Measurements from ENCODE around the gene ITPR2.

Gene ITPR2

GRCh38 chr12:26389343-26389742 is 443.7 kb downstream of the ITPR2 start:
- no peak overlapping the region for H3K27ac ChIP-seq
- DNase-seq (ENCODE audit: low read depth, low spot score) = no peak

- no peak overlapping the region for H3K27ac ChIP-seq
- DNase-seq (ENCODE audit: low read depth, low spot score) = no peak
These were observed 448.5 kb downstream of the ITPR2 start for GRCh38 chr12:26384536-26384935.

GRCh38 chr12:26383041-26383440 is 450.0 kb downstream of the ITPR2 start:
- DNase-seq (ENCODE audit: low read depth, low spot score) = no peak
- H3K27ac ChIP-seq = no peak overlapping the region

GRCh38 chr12:26380897-26381296 is 452.1 kb downstream of the ITPR2 start:
- H3K27ac ChIP-seq = no peak overlapping the region
- DNase-seq (ENCODE audit: low read depth, low spot score) = no peak

- H3K27ac ChIP-seq = no peak overlapping the region
- no peak for DNase-seq (ENCODE audit: low read depth, low spot score)
These were observed 453.1 kb downstream of the ITPR2 start for GRCh38 chr12:26379777-26380467.

GRCh38 chr12:26378711-26379110 is 454.3 kb downstream of the ITPR2 start:
- H3K27ac ChIP-seq = no peak overlapping the region
- DNase-seq (ENCODE audit: low read depth, low spot score) = no peak

GRCh38 chr12:26374934-26375680 is 457.9 kb downstream of the ITPR2 start:
- peak overlapping the region; percentile 76 for H3K27ac ChIP-seq
- DNase-seq (ENCODE audit: low read depth, low spot score) = no peak

- peak; percentile 73 for DNase-seq (ENCODE audit: low read depth, low spot score)
- peak overlapping the region; percentile 76 for H3K27ac ChIP-seq
These were observed 459.1 kb downstream of the ITPR2 start for GRCh38 chr12:26373606-26374495.

GRCh38 chr12:26372866-26373265 is 460.1 kb downstream of the ITPR2 start:
- H3K27ac ChIP-seq = no peak overlapping the region
- DNase-seq (ENCODE audit: low read depth, low spot score) = no peak

- no peak overlapping the region for H3K27ac ChIP-seq
These were observed 462.9 kb downstream of the ITPR2 start for GRCh38 chr12:26370098-26370497.

GRCh38 chr12:26369588-26369987 is 463.4 kb downstream of the ITPR2 start:
- H3K27ac ChIP-seq = no peak overlapping the region
- DNase-seq (ENCODE audit: low read depth, low spot score) = peak; percentile 60

More at GRCh38 chr12:26370098-26370497, 462.9 kb downstream of the ITPR2 start:
- DNase-seq (ENCODE audit: low read depth, low spot score) = no peak

GRCh38 chr12:26367991-26368730 is 464.8 kb downstream of the ITPR2 start:
- no peak for DNase-seq (ENCODE audit: low read depth, low spot score)
- H3K27ac ChIP-seq = no peak overlapping the region

- H3K27ac ChIP-seq = no peak overlapping the region
- DNase-seq (ENCODE audit: low read depth, low spot score) = no peak
These were observed 471.0 kb downstream of the ITPR2 start for GRCh38 chr12:26361964-26362363.

GRCh38 chr12:26360062-26360461 is 472.9 kb downstream of the ITPR2 start:
- H3K27ac ChIP-seq = no peak overlapping the region
- DNase-seq (ENCODE audit: low read depth, low spot score) = no peak

- H3K27ac ChIP-seq = no peak overlapping the region
- no peak for DNase-seq (ENCODE audit: low read depth, low spot score)
These were observed 473.4 kb downstream of the ITPR2 start for GRCh38 chr12:26359576-26359975.

- H3K27ac ChIP-seq = no peak overlapping the region
- DNase-seq (ENCODE audit: low read depth, low spot score) = no peak
These were observed 474.3 kb downstream of the ITPR2 start for GRCh38 chr12:26358651-26359050.

GRCh38 chr12:26347300-26347699 is 485.7 kb downstream of the ITPR2 start:
- H3K27ac ChIP-seq = no peak overlapping the region
- no peak for DNase-seq (ENCODE audit: low read depth, low spot score)

- no peak for DNase-seq (ENCODE audit: low read depth, low spot score)
- H3K27ac ChIP-seq = no peak overlapping the region
These were observed 486.3 kb downstream of the ITPR2 start for GRCh38 chr12:26346736-26347135.

- DNase-seq (ENCODE audit: low read depth, low spot score) = no peak
- H3K27ac ChIP-seq = no peak overlapping the region
These were observed 487.5 kb downstream of the ITPR2 start for GRCh38 chr12:26345471-26346003.

GRCh38 chr12:26341491-26341890 is 491.5 kb downstream of the ITPR2 start:
- no peak for DNase-seq (ENCODE audit: low read depth, low spot score)
- no peak overlapping the region for H3K27ac ChIP-seq

Data from epithelial cell of prostate (primary cell).